K562 (cell line): ENCODE measurements around the gene MCRS1.

ENCODE experiments used
- CREB1 ChIP-seq, 2 experiments: sonication (generic) in 1 of 2; formaldehyde crosslinking in 1 of 2; IDR thresholded peaks; 2 replicates each; pipeline versions ENCODE4 v1.6.1 to v1.8.0; 2012 to 2022; ENCODE audit warnings: inconsistent platforms in 1 of 2, mild to moderate bottlenecking in 1 of 2, missing genetic modification reagents in 1 of 2, moderate library complexity in 1 of 2
- EZH2 ChIP-seq: IDR thresholded peaks from 2 replicates; pipeline ENCODE4 v1.6.1; 2012; ENCODE audit warnings: low read depth, mild to moderate bottlenecking, inconsistent platforms, low read length, borderline replicate concordance
- TF ChIP-seq, protein P1 (sequence below): fragments of 250-450 bp; sonication (Bioruptor Pico); IDR thresholded peaks from 2 replicates; pipeline ENCODE4 v1.8.0; 2021; ENCODE audit warnings: borderline replicate concordance, mild to moderate bottlenecking, moderate library complexity; ENCODE audit not compliant: poor library complexity, severe bottlenecking
- TF ChIP-seq, protein P2 (sequence below): sonication (generic); formaldehyde crosslinking; IDR thresholded peaks from 2 replicates; pipeline ENCODE4 v1.8.1; 2023; ENCODE audit warnings: mild to moderate bottlenecking, missing genetic modification reagents

DNA sequence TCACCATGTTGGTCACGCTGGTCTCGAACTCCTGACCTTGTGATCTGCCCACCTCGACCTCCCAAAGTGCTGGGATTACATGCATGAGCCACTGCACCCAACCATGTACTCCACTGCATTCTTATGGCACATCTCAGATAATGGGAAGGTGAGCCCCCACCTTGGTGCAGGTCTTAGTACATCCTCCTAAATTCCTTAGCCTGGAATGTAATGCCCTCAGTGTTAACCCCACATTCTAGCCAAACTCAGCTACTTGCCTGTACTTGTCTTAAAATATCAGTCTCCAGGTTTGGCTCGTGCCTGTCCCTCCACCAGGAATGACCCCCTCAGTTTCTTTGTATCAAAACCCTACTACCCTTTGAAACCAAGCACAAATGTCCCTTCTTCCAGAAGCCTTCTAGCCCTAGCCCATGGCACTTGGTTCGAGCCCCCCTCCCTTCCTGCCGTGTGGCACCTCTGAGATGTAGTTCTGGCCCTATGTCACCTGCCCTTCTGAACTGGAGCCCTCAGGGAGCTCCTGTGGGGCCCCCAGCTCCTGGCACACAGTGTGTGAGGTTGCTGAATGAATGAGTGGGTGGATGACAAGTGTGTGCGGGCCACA lies 20.8 kb downstream of the MCRS1 start:
- TF ChIP-seq, protein P1, sequence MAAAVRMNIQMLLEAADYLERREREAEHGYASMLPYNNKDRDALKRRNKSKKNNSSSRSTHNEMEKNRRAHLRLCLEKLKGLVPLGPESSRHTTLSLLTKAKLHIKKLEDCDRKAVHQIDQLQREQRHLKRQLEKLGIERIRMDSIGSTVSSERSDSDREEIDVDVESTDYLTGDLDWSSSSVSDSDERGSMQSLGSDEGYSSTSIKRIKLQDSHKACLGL (CRISPR knock-in tag) = no peak
- TF ChIP-seq CREB1 (IDR thresholded peaks at IDR 0.05) (no peak), CREB1 (CRISPR knock-in tag; IDR thresholded peaks at IDR 0.05) (no peak), EZH2 (no peak)
- TF ChIP-seq, protein P2, sequence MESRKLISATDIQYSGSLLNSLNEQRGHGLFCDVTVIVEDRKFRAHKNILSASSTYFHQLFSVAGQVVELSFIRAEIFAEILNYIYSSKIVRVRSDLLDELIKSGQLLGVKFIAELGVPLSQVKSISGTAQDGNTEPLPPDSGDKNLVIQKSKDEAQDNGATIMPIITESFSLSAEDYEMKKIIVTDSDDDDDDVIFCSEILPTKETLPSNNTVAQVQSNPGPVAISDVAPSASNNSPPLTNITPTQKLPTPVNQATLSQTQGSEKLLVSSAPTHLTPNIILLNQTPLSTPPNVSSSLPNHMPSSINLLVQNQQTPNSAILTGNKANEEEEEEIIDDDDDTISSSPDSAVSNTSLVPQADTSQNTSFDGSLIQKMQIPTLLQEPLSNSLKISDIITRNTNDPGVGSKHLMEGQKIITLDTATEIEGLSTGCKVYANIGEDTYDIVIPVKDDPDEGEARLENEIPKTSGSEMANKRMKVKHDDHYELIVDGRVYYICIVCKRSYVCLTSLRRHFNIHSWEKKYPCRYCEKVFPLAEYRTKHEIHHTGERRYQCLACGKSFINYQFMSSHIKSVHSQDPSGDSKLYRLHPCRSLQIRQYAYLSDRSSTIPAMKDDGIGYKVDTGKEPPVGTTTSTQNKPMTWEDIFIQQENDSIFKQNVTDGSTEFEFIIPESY (CRISPR knock-in tag) = no peak
